Ishikawa (cell line): ENCODE measurements around the gene MAGI2.

Experiments
- CEBPB ChIP-seq: IDR thresholded peaks from 2 replicates; pipeline ENCODE4 v1.6.1; 2012
- CREB1 ChIP-seq: IDR thresholded peaks from 2 replicates; pipeline ENCODE4 v1.6.1; 2012; ENCODE audit warnings: low read depth
- EGR1 ChIP-seq: IDR thresholded peaks from 2 replicates; pipeline ENCODE4 v1.6.1; 2012
- EP300 ChIP-seq: IDR thresholded peaks from 2 replicates; pipeline ENCODE4 v1.6.1; 2012; ENCODE audit warnings: borderline replicate concordance
- FOXM1 ChIP-seq: IDR thresholded peaks from 2 replicates; pipeline ENCODE4 v1.6.1; 2012; ENCODE audit warnings: low read depth, borderline replicate concordance
- NFIC ChIP-seq: IDR thresholded peaks from 2 replicates; pipeline ENCODE4 v1.6.1; 2012
- RAD21 ChIP-seq: IDR thresholded peaks from 2 replicates; pipeline ENCODE4 v1.6.1; 2012; ENCODE audit warnings: low read depth
- TAF1 ChIP-seq: IDR thresholded peaks from 2 replicates; pipeline ENCODE4 v1.6.1; 2012; ENCODE audit warnings: low read depth, mild to moderate bottlenecking
- TCF12 ChIP-seq: IDR thresholded peaks from 2 replicates; pipeline ENCODE4 v1.6.1; 2012; ENCODE audit warnings: low read depth
- TEAD4 ChIP-seq: IDR thresholded peaks from 2 replicates; pipeline ENCODE4 v1.6.1; 2012
- YY1 ChIP-seq: IDR thresholded peaks from 2 replicates; pipeline ENCODE4 v1.6.1; 2012; ENCODE audit warnings: low read depth
- ZBTB7A ChIP-seq: IDR thresholded peaks from 2 replicates; pipeline ENCODE4 v1.6.1; 2012; ENCODE audit warnings: low read depth
- TF ChIP-seq, protein P1 (sequence below): IDR thresholded peaks from 2 replicates; pipeline ENCODE4 v1.6.1; 2012; ENCODE audit warnings: low read depth, mild to moderate bottlenecking
- TF ChIP-seq, protein P2 (sequence below): IDR thresholded peaks from 2 replicates; pipeline ENCODE4 v1.6.1; 2012
- TF ChIP-seq, protein P3 (sequence below): IDR thresholded peaks from 2 replicates; pipeline ENCODE4 v1.6.1; 2012

The MAGI2 gene

DNA sequence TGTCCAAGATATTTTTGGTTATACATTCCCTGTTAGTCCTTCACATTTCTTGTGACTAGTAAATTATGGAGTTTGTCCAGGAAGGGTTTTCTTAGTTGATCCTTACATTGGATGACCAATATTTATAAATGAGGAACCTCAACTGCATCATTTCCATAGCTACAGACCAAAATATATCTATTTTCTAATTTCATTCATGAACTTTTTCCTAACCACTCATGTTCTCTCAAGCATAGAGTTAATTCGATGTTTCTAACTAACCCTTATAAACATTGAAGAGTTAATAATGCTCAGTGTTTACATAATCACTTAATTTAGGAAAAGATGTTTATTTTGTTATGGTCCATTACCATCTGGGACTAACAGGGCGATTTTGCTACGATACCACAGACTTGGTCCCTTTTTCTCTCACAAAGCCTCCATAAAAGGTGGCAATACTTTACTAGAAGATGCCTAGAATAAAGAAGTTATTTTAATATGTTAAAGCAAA is 591.0 kb downstream of the MAGI2 start:
- TF ChIP-seq RAD21: no peak
- TF ChIP-seq TAF1: no peak

DNA sequence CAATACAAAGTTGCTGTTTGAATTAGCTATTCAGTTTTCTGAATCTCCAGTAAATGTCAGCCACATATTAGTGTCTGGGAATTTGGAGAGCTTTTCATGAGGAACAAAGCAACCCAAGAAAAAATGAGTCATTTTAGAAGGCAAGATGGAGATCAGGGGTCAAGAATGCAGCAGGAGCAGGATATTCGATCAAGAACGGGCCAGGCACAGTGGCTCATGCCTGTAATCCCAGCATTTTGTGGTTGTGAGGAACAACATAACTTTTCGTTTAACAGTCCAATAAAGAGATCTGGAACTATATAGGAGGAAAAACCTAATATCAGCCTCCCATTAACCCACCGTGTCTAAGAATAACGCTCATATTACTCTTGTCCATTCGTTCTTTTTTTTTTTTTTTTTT is 600.5 kb downstream of the MAGI2 start:
- TF ChIP-seq EP300: no peak

DNA sequence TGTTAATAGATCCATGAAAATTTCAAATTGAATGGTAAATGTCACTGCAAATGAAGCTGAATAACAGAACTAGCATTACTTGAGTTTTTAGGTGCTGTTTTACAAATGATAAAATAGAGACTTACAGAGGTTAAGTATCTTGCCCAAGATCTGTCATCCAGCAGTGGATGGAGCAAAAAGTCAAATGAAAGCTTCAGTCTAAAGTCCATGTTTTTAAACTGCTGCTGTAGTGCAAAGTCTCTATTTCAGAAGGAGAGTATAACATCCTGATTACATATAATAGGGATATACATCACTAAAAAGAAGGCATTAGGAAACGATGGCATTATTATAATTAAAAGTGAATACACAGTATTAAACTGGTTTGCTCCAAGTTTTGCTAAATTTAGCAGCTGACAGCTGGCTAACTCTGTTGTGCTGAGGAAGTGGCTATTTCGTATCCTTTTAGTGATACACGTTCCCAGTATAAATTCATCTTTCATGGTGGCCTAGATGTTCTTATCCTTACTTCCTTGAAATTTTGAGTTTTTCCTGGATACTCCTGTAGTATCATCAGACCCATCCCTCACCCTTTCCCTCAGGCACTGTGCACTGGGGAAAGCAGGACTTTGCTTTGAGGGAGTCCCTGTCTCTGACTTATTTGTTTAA is 603.2 kb downstream of the MAGI2 start:
- TF ChIP-seq YY1: no peak
- no peak for TF ChIP-seq TAF1
- TF ChIP-seq EGR1: no peak
- TF ChIP-seq TCF12: no peak
- no peak for TF ChIP-seq CEBPB
- TF ChIP-seq ZBTB7A: no peak
- TF ChIP-seq RAD21: no peak

DNA sequence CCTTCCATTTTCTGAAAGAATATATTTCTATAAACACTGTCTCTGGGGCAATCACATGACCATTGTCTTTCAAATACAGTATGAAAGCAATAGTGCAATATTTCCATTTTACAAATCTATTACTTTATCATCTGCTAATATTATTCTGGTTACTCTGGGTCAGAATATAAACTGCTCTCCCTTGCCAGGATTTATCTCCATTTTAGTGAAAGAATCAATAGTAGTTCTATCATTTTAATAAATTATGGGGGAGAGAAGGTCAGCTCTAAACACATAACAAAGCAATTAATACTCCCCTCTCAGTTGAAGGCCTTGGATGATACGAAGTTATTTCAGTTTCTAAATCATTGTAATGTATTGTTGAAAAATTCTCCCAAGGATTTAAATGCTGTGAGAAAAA is 608.3 kb downstream of the MAGI2 start:
- TF ChIP-seq EP300: no peak

DNA sequence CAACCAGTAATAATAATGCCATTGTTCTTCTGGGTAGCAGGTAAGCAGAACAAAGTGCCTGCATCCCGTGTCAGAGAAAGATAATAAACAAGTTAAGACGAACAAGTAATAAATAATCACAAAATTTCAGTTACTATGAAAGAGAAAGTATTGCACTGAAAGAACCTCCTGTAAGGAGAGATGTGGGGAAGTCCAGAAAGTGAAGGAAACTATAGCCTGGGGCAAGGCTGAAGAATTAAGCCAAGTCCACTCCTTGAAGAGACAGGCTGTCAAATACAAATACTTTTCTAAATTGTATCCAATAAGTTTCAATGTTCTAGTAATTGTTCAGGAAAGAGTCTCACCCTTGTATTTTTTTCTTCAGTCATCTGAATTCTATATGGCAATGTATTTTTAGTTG is 611.4 kb downstream of the MAGI2 start:
- no peak for TF ChIP-seq TCF12
- no peak for TF ChIP-seq CEBPB
- TF ChIP-seq TAF1: no peak
- TF ChIP-seq, protein P1, sequence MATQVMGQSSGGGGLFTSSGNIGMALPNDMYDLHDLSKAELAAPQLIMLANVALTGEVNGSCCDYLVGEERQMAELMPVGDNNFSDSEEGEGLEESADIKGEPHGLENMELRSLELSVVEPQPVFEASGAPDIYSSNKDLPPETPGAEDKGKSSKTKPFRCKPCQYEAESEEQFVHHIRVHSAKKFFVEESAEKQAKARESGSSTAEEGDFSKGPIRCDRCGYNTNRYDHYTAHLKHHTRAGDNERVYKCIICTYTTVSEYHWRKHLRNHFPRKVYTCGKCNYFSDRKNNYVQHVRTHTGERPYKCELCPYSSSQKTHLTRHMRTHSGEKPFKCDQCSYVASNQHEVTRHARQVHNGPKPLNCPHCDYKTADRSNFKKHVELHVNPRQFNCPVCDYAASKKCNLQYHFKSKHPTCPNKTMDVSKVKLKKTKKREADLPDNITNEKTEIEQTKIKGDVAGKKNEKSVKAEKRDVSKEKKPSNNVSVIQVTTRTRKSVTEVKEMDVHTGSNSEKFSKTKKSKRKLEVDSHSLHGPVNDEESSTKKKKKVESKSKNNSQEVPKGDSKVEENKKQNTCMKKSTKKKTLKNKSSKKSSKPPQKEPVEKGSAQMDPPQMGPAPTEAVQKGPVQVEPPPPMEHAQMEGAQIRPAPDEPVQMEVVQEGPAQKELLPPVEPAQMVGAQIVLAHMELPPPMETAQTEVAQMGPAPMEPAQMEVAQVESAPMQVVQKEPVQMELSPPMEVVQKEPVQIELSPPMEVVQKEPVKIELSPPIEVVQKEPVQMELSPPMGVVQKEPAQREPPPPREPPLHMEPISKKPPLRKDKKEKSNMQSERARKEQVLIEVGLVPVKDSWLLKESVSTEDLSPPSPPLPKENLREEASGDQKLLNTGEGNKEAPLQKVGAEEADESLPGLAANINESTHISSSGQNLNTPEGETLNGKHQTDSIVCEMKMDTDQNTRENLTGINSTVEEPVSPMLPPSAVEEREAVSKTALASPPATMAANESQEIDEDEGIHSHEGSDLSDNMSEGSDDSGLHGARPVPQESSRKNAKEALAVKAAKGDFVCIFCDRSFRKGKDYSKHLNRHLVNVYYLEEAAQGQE: no peak
- TF ChIP-seq EGR1: no peak
- TF ChIP-seq EP300: no peak
- no peak for TF ChIP-seq TEAD4
- TF ChIP-seq, protein P2, sequence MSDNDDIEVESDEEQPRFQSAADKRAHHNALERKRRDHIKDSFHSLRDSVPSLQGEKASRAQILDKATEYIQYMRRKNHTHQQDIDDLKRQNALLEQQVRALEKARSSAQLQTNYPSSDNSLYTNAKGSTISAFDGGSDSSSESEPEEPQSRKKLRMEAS: no peak
- TF ChIP-seq, protein P3, sequence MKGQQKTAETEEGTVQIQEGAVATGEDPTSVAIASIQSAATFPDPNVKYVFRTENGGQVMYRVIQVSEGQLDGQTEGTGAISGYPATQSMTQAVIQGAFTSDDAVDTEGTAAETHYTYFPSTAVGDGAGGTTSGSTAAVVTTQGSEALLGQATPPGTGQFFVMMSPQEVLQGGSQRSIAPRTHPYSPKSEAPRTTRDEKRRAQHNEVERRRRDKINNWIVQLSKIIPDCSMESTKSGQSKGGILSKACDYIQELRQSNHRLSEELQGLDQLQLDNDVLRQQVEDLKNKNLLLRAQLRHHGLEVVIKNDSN: no peak
- no peak for TF ChIP-seq YY1

DNA sequence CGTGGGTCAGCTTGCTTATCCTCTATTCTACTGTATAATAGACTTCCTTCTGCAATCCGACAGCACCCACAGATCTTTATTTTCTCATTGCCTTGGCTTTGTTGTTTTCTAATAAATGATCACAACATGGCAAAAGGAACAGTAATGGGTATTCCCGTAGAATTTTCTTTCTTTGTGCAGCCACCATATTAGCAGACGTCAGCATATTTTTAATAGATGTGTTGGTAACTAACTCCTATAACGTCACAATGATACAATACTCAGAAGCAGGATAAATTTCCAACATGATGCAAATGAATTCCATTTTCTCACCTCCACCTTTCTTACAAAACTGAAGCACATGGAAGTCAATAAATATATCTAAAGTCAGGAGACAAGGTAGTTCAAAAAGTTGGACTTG is 617.6 kb downstream of the MAGI2 start:
- TF ChIP-seq EP300 (no peak), RAD21 (no peak), TAF1 (no peak), TCF12 (no peak), TEAD4 (no peak), ZBTB7A (no peak), NFIC (no peak), FOXM1 (no peak), CREB1 (no peak), YY1 (no peak), EGR1 (no peak), CEBPB (no peak)
- TF ChIP-seq, protein P2: no peak
- TF ChIP-seq, protein P1: no peak
- TF ChIP-seq, protein P3: no peak

DNA sequence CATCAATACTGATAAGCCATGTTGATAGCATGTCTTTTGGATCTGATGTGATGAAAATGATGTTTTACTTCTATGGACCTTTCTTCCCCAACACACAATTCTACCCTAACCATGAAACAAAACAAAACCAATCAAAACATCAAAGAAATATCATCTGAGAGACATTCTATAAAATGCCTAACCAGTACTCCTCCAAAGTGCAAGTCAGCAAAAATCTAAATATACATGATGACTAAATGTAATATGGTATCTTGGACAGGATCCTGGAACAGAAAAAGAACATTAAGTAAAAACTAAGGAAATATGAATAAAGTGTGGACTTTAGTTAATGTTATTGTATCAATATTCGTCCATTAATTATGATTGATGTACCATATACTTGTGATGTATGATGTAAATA is 625.1 kb downstream of the MAGI2 start:
- TF ChIP-seq CREB1 (no peak), NFIC (no peak), EP300 (no peak), EGR1 (no peak), FOXM1 (no peak), ZBTB7A (no peak), YY1 (no peak), TEAD4 (no peak), CEBPB (no peak), RAD21 (no peak), TAF1 (no peak), TCF12 (no peak)
- TF ChIP-seq, protein P3: no peak
- TF ChIP-seq, protein P2: no peak
- TF ChIP-seq, protein P1: no peak
